Smooth muscle cell (in vitro differentiated cells): ENCODE measurements around the gene AS3MT. TPM values are rescaled to one million over a fixed set of nuclear protein-coding genes. Genes with fewer than 3 reads are reported as not detected.

Experiments used
- DNase-seq: peaks from one replicate; lab custom pipeline; 2025; ENCODE audit not compliant: unreplicated experiment; lab: John Stamatoyannopoulos, UW
- H2AFZ ChIP-seq: fragments of 200-600 bp; sonication (generic); 2 replicates; pipeline ENCODE4 v1.6.0; 2016; ENCODE audit warnings: antibody characterized with exemption, low read depth, mild to moderate bottlenecking
- H3F3A ChIP-seq: fragments of 200-600 bp; sonication (generic); 2 replicates; pipeline ENCODE4 v1.6.0; 2017; ENCODE audit warnings: antibody characterized with exemption, low read depth
- H3K27ac ChIP-seq: fragments of 200-600 bp; sonication (generic); 2 replicates; pipeline ENCODE4 v1.5.1; 2016; ENCODE audit warnings: low read depth, mild to moderate bottlenecking
- H3K27me3 ChIP-seq: fragments of 200-600 bp; sonication (generic); 2 replicates; pipeline ENCODE4 v1.6.1; 2016; ENCODE audit warnings: low read depth, mild to moderate bottlenecking
- H3K36me3 ChIP-seq: fragments of 200-600 bp; sonication (generic); 2 replicates; pipeline ENCODE4 v1.5.1; 2016; ENCODE audit warnings: low read depth
- H3K4me1 ChIP-seq: fragments of 200-600 bp; sonication (generic); 2 replicates; pipeline ENCODE4 v1.5.1; 2016; ENCODE audit warnings: low read depth
- H3K4me2 ChIP-seq: fragments of 200-600 bp; sonication (generic); 2 replicates; pipeline ENCODE4 v1.6.0; 2016; ENCODE audit warnings: mild to moderate bottlenecking
- H3K4me3 ChIP-seq: fragments of 200-600 bp; sonication (generic); 2 replicates; pipeline ENCODE4 v1.5.1; 2016; ENCODE audit warnings: mild to moderate bottlenecking
- H3K79me2 ChIP-seq: fragments of 200-600 bp; sonication (generic); 2 replicates; pipeline ENCODE4 v1.6.0; 2016; ENCODE audit warnings: low read depth, mild to moderate bottlenecking
- H3K9ac ChIP-seq: fragments of 200-600 bp; sonication (generic); 2 replicates; pipeline ENCODE4 v1.6.0; 2016; ENCODE audit warnings: low read depth
- H3K9me3 ChIP-seq: fragments of 200-600 bp; sonication (generic); replicated peaks from 2 replicates; pipeline ENCODE4 v1.5.1; 2016; ENCODE audit warnings: low read depth
- H4K20me1 ChIP-seq: fragments of 200-600 bp; sonication (generic); 2 replicates; pipeline ENCODE4 v1.6.0; 2016; ENCODE audit warnings: low read depth
- CTCF ChIP-seq: fragments of 200-600 bp; sonication (generic); IDR thresholded peaks from 2 replicates; pipeline ENCODE4 v1.5.1; 2017; ENCODE audit warnings: borderline replicate concordance, mild to moderate bottlenecking, antibody characterized with exemption; ENCODE audit not compliant: insufficient read depth, poor library complexity, severe bottlenecking
- WGBS: methylation state at CpG from one replicate; pipeline ENCODE4 v1.1.7; 2016; ENCODE audit warnings: low lambda C conversion rate; 5-methylcytosine and 5-hydroxymethylcytosine counted together
- polyA plus RNA-seq: library from polyadenylated mRNA; unstranded; fragments of >200 nt; fragmentation: Nextera tagmentation; extraction: Ambion mirVana; gene quantifications from 2 replicates; pipeline ENCODE4 v1.2.1, GENCODE V29; 2016
- total RNA-seq: library from RNA; depleted of rRNA; stranded (reverse); fragments of >200 nt; gene quantifications from 2 replicates; pipeline ENCODE4 v1.2.3, GENCODE V29; 2014

AS3MT gene
- total and polyA plus RNA-seq, 2 experiments from 2014 or later = 1.7 to 3.7 TPM

GRCh38 chr10:102900006-102900405 lies 30.7 kb downstream of the AS3MT start:
- Histone ChIP-seq H3K27me3 (no peaks in the 10 kb centered on the region), H3F3A (no peaks in the 10 kb centered on the region), H3K9ac (no peak overlapping the region), H3K4me1 (no peaks in the 10 kb centered on the region), H3K36me3 (no peaks in the 10 kb centered on the region), H2AFZ (no peak overlapping the region), H3K27ac (no peak overlapping the region), H3K79me2 (no peaks in the 10 kb centered on the region), H3K4me2 (no peak overlapping the region), H4K20me1 (no peaks in the 10 kb centered on the region), H3K9me3 (no peaks in the 10 kb centered on the region), H3K4me3 (no peak overlapping the region)
- no peak for TF ChIP-seq CTCF
- no peak for DNase-seq
- WGBS = 92% methylated on average over 3 of the region's 3 CpGs

GRCh38 chr10:102904346-102904745 lies 35.1 kb downstream of the AS3MT start:
- no peak overlapping the region for H3K4me3 ChIP-seq
- no peaks in the 10 kb centered on the region for H3K27me3 ChIP-seq
- H3K4me2 ChIP-seq = no peak overlapping the region
- H3K4me1 ChIP-seq = no peaks in the 10 kb centered on the region
- H3K36me3 ChIP-seq = no peaks in the 10 kb centered on the region
- H3K27ac ChIP-seq = no peak overlapping the region
- no peak overlapping the region for H2AFZ ChIP-seq
- no peaks in the 10 kb centered on the region for H3K79me2 ChIP-seq
- H4K20me1 ChIP-seq = no peaks in the 10 kb centered on the region
- TF ChIP-seq CTCF = no peak
- no peak for DNase-seq
- no peaks in the 10 kb centered on the region for H3K9me3 ChIP-seq
- no peak overlapping the region for H3K9ac ChIP-seq
- no peaks in the 10 kb centered on the region for H3F3A ChIP-seq

- Histone ChIP-seq H3K27me3 (no peaks in the 10 kb centered on the region), H3K9me3 (no peaks in the 10 kb centered on the region), H3K4me1 (no peaks in the 10 kb centered on the region), H3K9ac (no peak overlapping the region), H3K79me2 (no peaks in the 10 kb centered on the region), H4K20me1 (no peaks in the 10 kb centered on the region), H3K27ac (no peak overlapping the region), H3K36me3 (no peaks in the 10 kb centered on the region), H2AFZ (no peak overlapping the region), H3F3A (no peaks in the 10 kb centered on the region), H3K4me3 (no peak overlapping the region), H3K4me2 (no peak overlapping the region)
- WGBS = 92% methylated on average over 4 of the region's 4 CpGs
- DNase-seq = no peak
- no peak for TF ChIP-seq CTCF
These were observed 37.2 kb downstream of the AS3MT start for GRCh38 chr10:102906507-102906906.

- no peaks in the 10 kb centered on the region for H3F3A ChIP-seq
- no peaks in the 10 kb centered on the region for H3K36me3 ChIP-seq
- H3K27me3 ChIP-seq = peaks cover 10% of the 10 kb centered on the region
- H3K4me1 ChIP-seq = peaks cover 10% of the 10 kb centered on the region
- no peak for DNase-seq
- peaks cover 2% of the 10 kb centered on the region for H4K20me1 ChIP-seq
- no peak overlapping the region for H3K9ac ChIP-seq
- no peaks in the 10 kb centered on the region for H3K79me2 ChIP-seq
- no peak overlapping the region for H3K4me3 ChIP-seq
- H3K9me3 ChIP-seq = no peaks in the 10 kb centered on the region
- WGBS = 81% methylated on average over 1 of the region's 1 CpG
- no peak overlapping the region for H3K4me2 ChIP-seq
- no peak overlapping the region for H2AFZ ChIP-seq
- H3K27ac ChIP-seq = no peak overlapping the region
- TF ChIP-seq CTCF = no peak
These were observed 45.5 kb downstream of the AS3MT start for GRCh38 chr10:102914781-102915180.
